ENCODE data around the gene COPRS.

GRCh38 chr17:31832746-31833145 is 26.3 kb downstream of the COPRS start:
- TF ChIP-seq EP300 (IDR thresholded peaks at IDR 0.05; ENCODE audit: borderline replicate concordance in 1 of 2, low read depth in 2 of 2, low read length in 2 of 2) (no peak), HDAC6 (IDR thresholded peaks at IDR 0.05; ENCODE audit: low read depth, low read length) (no peak), RAD21 (IDR thresholded peaks at IDR 0.05 in 1 of 2, conservative IDR thresholded peaks at IDR 0.05 in 1 of 2; ENCODE audit: low read depth in 2 of 2, low read length in 2 of 2) (no peak), ATF3 (IDR thresholded peaks at IDR 0.05; ENCODE audit: insufficient read depth, low read depth, low read length) (no peak), CTCF (IDR thresholded peaks at IDR 0.05; ENCODE audit: control extremely low read depth in 1 of 3, insufficient read depth in 1 of 3, low read depth in 1 of 3, low read length in 3 of 3) (no peak), POLR2A (IDR thresholded peaks at IDR 0.05; ENCODE audit: control extremely low read depth in 1 of 2, low read depth in 2 of 2, low read length in 2 of 2) (no peak), SP2 (IDR thresholded peaks at IDR 0.05; ENCODE audit: low read length) (no peak), TCF12 (IDR thresholded peaks at IDR 0.05; ENCODE audit: low read depth, low read length) (no peak), POLR2AphosphoS5 (IDR thresholded peaks at IDR 0.05; ENCODE audit: low read depth, low read length) (no peak), CEBPB (IDR thresholded peaks at IDR 0.05; ENCODE audit: low read depth, low read length) (no peak), NANOG (IDR thresholded peaks at IDR 0.05; ENCODE audit: insufficient read depth, low read depth, low read length, poor library complexity, severe bottlenecking) (no peak), ATF2 (IDR thresholded peaks at IDR 0.05; ENCODE audit: low read length) (no peak)
